Measurements from ENCODE around the gene NDUFC1. TPM values are rescaled to one million over a fixed set of nuclear protein-coding genes. Genes with fewer than 3 reads are reported as not detected.

The NDUFC1 gene
- total and polyA plus RNA-seq, 2 of the 4 experiments (the other 2 are of a cell fraction) = 25.1 to 65.1 TPM

DNA sequence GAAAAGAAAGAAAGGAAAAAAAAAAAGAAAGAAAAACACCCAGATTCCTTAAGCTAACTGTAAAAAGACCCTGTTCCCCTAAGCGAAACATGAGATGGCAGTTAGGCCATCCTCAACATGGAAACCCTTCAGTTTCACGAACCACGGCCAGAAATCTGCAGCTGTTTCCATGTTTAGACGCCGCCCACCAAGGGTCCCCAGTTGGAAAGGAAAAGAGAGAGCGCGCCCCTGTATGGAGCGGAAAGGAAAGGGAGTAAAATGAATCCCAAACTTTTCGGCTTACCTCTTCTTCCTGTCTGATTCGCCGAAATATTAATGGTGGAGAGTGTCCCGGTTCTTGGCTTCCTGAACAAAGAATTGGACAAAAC is 60.5 kb downstream of the NDUFC1 start:
- ChIA-PET CTCF (interaction anchor here (1.2 kb wide), 1 partner anchor 33 kb away, joined by 3 read pairs; no protein-coding TSS in a partner anchor), POLR2A (ENCODE audit: unreplicated experiment) (no interaction called here)
- no peak overlapping the region for H3K9ac ChIP-seq (ENCODE audit: low read depth, low read length)
- no peak overlapping the region for H3K4me2 ChIP-seq (ENCODE audit: low read depth, low read length)
- peak overlapping the region; percentile 56 for H2AFZ ChIP-seq (replicated peaks; ENCODE audit: low read length, poor library complexity)
- peak overlapping the region; percentile 69 for H3K14ac ChIP-seq (replicated peaks; ENCODE audit: low read depth, low read length)
- H4K20me1 ChIP-seq (ENCODE audit: insufficient read depth, low read length) = no peaks in the 10 kb centered on the region
- H2BK120ac ChIP-seq (ENCODE audit: low read depth, low read length) = peak overlapping the region; percentile 93
- H3K9me1 ChIP-seq (ENCODE audit: insufficient read depth, low read length) = peaks cover 9% of the 10 kb centered on the region
- peak overlapping the region; percentile 87 for H4K91ac ChIP-seq (ENCODE audit: insufficient read depth, low read depth, low read length)
- 98% methylated on average over 8 of the region's 12 CpGs; no CpG with 5 or more reads in 1 of the 2 experiments for WGBS, 2 experiments (ENCODE audit: extremely low coverage in 2 of 2, insufficient read length in 1 of 2)
- dilution Hi-C loops (cut with HindIII; ENCODE audit: low sequenced_read_pairs, unreplicated experiment) = no loop called here
- H3K79me1 ChIP-seq (ENCODE audit: low read depth in 1 of 2, low read length in 2 of 2) = no peaks in the 10 kb centered on the region; a peak in 1 of 4 replicates
- H4K5ac ChIP-seq (ENCODE audit: low read depth, low read length) = peak overlapping the region; percentile 22; the same call in 1 of the 2 replicates
- peak overlapping the region; percentile 77 for H2AK5ac ChIP-seq (ENCODE audit: low read depth, low read length)
- H3K4me3 ChIP-seq (ENCODE audit: insufficient read depth, low read depth, low read length) = no peak overlapping the region
- 0 out of 2 replicates have a peak, but pooled peaks cover 2% of the 10 kb centered on the region for H3K9me3 ChIP-seq (ENCODE audit: control insufficient read depth, insufficient read depth, low read length)
- H3K27ac ChIP-seq (ENCODE audit: insufficient read depth, low read length) = peak overlapping the region; percentile 29; the same call in 1 of the 2 replicates
- ATAC-seq (ENCODE audit: low read depth) (no peak), DNase-seq (no peak)
- peak overlapping the region; percentile 79 for H2BK5ac ChIP-seq (ENCODE audit: low read depth, low read length, poor library complexity, severe bottlenecking)
- peak overlapping the region; percentile 46 to 85; a peak in 3 of 4 replicates for H4K8ac ChIP-seq (ENCODE audit: low read depth in 2 of 2, low read length in 2 of 2)
- in situ Hi-C loops (cut with MboI; ENCODE audit: low sequenced_read_pairs) = no loop called here
- peaks cover 30% of the 10 kb centered on the region for H3K4me1 ChIP-seq (ENCODE audit: control insufficient read depth, insufficient read depth, low read length)
- H3K4ac ChIP-seq (ENCODE audit: low read depth, low read length) = peak overlapping the region; percentile 94
- H3K56ac ChIP-seq (ENCODE audit: extremely low read depth, insufficient read depth, low read length) = no peak overlapping the region; the same call in 1 of the 2 replicates
- peak overlapping the region; percentile 63 for H2AK9ac ChIP-seq (replicated peaks; ENCODE audit: low read depth, low read length, poor library complexity)
- H3K18ac ChIP-seq (ENCODE audit: low read depth, low read length) = peak overlapping the region; percentile 73
- H2BK15ac ChIP-seq (ENCODE audit: low read depth, low read length) = peak overlapping the region; percentile 83; the same call in 2 of the 3 replicates
- TF ChIP-seq, protein P1, sequence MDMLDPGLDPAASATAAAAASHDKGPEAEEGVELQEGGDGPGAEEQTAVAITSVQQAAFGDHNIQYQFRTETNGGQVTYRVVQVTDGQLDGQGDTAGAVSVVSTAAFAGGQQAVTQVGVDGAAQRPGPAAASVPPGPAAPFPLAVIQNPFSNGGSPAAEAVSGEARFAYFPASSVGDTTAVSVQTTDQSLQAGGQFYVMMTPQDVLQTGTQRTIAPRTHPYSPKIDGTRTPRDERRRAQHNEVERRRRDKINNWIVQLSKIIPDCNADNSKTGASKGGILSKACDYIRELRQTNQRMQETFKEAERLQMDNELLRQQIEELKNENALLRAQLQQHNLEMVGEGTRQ (IDR thresholded peaks at IDR 0.05; ENCODE audit: low read depth, low read length) = no peak
- no peak overlapping the region for H3K23ac ChIP-seq (ENCODE audit: low read depth, low read length)
- H3K36me3 ChIP-seq (ENCODE audit: control insufficient read depth, insufficient read depth, low read length) = no peaks in the 10 kb centered on the region
- H2BK20ac ChIP-seq (ENCODE audit: low read depth, low read length) = peak overlapping the region; percentile 97
- no TSS peak for BruUV-seq (replicated peaks)
- H3K27me3 ChIP-seq (ENCODE audit: control insufficient read depth, insufficient read depth, low read length) = no peaks in the 10 kb centered on the region
- intact Hi-C loops (cut with micrococcal nuclease) = no loop called here

All from IMR-90 (cell line).